Measurements from ENCODE around the gene PEAR1.

The PEAR1 gene

GRCh38 chr1:156864796-156865195 is 28.7 kb upstream of the PEAR1 start:
- in situ Hi-C loops (cut with HindIII; ENCODE audit: low sequenced_read_pairs) = no loop called here
- TF ChIP-seq, protein P1, sequence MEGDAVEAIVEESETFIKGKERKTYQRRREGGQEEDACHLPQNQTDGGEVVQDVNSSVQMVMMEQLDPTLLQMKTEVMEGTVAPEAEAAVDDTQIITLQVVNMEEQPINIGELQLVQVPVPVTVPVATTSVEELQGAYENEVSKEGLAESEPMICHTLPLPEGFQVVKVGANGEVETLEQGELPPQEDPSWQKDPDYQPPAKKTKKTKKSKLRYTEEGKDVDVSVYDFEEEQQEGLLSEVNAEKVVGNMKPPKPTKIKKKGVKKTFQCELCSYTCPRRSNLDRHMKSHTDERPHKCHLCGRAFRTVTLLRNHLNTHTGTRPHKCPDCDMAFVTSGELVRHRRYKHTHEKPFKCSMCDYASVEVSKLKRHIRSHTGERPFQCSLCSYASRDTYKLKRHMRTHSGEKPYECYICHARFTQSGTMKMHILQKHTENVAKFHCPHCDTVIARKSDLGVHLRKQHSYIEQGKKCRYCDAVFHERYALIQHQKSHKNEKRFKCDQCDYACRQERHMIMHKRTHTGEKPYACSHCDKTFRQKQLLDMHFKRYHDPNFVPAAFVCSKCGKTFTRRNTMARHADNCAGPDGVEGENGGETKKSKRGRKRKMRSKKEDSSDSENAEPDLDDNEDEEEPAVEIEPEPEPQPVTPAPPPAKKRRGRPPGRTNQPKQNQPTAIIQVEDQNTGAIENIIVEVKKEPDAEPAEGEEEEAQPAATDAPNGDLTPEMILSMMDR (IDR thresholded peaks at IDR 0.05; ENCODE audit: low read depth, low read length, missing control alignments) = no peak
- H3K4me3 ChIP-seq (ENCODE audit: low read depth, low read length) = no peak overlapping the region
- no peak for DNase-seq (ENCODE audit: low read depth)

DNA sequence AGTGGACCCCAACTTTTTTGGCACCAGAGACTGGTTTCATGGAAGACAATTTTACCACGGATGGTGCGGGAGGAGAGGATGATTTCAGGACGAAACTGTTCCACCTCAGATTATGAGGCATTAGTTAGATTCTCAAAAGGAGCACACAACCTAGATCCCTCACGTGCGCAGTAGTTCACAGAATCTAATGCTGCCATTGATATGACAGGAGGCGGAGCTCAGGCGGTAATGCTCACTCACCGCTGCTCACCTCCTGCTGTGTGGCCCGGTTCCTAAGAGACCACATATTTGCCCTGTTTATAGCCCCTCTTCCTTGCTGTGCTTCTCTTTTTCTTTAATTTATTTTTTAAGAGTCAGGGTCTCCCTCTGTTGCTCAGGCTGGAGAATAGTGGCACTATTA is 28.3 kb upstream of the PEAR1 start:
- in situ Hi-C loops (cut with HindIII; ENCODE audit: low sequenced_read_pairs) = no loop called here
- TF ChIP-seq, protein P1 (IDR thresholded peaks at IDR 0.05; ENCODE audit: low read depth, low read length, missing control alignments) = no peak
- no peak for DNase-seq (ENCODE audit: low read depth)
- no peak overlapping the region for H3K4me3 ChIP-seq (ENCODE audit: low read depth, low read length)

GRCh38 chr1:156865865-156866248 is 27.7 kb upstream of the PEAR1 start:
- H3K4me3 ChIP-seq (ENCODE audit: low read depth, low read length) = no peak overlapping the region
- DNase-seq (ENCODE audit: low read depth) = no peak
- TF ChIP-seq, protein P1 (IDR thresholded peaks at IDR 0.05; ENCODE audit: low read depth, low read length, missing control alignments) = no peak
- in situ Hi-C loops (cut with HindIII; ENCODE audit: low sequenced_read_pairs) = no loop called here

- H3K4me3 ChIP-seq (ENCODE audit: low read depth, low read length) = no peak overlapping the region
- TF ChIP-seq, protein P1 (IDR thresholded peaks at IDR 0.05; ENCODE audit: low read depth, low read length, missing control alignments) = no peak
- no peak for DNase-seq (ENCODE audit: low read depth)
- in situ Hi-C loops (cut with HindIII; ENCODE audit: low sequenced_read_pairs) = no loop called here
Observed at GRCh38 chr1:156866249-156866909, 27.1 kb upstream of the PEAR1 start.

GRCh38 chr1:156868341-156868740 is 25.2 kb upstream of the PEAR1 start:
- no peak overlapping the region for H3K4me3 ChIP-seq (ENCODE audit: low read depth, low read length)
- TF ChIP-seq, protein P1 (IDR thresholded peaks at IDR 0.05; ENCODE audit: low read depth, low read length, missing control alignments) = no peak
- DNase-seq (ENCODE audit: low read depth) = no peak
- in situ Hi-C loops (cut with HindIII; ENCODE audit: low sequenced_read_pairs) = no loop called here

DNA sequence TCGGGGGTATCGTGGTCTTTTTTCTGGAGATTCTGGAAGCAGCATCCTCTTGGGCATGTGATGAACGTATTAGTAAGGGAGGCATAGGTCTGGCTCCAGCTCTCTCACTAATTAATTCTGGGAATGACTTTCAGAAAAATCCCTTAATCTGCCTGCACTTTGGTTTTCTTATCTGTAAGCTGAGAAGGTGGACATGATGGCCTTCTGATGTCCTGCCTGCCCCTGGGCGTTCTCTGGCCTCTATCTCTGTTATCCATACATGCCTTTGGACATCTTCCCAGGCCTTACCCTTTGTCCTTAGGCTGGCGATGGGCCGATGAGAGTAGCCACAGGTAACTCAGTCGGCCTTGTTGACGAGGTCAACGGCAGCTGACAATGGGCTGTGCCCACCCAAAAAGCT is 24.1 kb upstream of the PEAR1 start:
- in situ Hi-C loops (cut with HindIII; ENCODE audit: low sequenced_read_pairs) = no loop called here
- TF ChIP-seq, protein P1 (IDR thresholded peaks at IDR 0.05; ENCODE audit: low read depth, low read length, missing control alignments) = no peak
- H3K4me3 ChIP-seq (ENCODE audit: low read depth, low read length) = no peak overlapping the region
- DNase-seq (ENCODE audit: low read depth) = no peak

All from astrocyte of the cerebellum (primary cell).